Eye (tissue), 1 donor: Measurements from ENCODE around the gene UFSP2.

Experiments used
- DNase-seq: peaks from one replicate; pipeline ENCODE4 v3.0.0-alpha.2; 2015

Gene UFSP2

DNA sequence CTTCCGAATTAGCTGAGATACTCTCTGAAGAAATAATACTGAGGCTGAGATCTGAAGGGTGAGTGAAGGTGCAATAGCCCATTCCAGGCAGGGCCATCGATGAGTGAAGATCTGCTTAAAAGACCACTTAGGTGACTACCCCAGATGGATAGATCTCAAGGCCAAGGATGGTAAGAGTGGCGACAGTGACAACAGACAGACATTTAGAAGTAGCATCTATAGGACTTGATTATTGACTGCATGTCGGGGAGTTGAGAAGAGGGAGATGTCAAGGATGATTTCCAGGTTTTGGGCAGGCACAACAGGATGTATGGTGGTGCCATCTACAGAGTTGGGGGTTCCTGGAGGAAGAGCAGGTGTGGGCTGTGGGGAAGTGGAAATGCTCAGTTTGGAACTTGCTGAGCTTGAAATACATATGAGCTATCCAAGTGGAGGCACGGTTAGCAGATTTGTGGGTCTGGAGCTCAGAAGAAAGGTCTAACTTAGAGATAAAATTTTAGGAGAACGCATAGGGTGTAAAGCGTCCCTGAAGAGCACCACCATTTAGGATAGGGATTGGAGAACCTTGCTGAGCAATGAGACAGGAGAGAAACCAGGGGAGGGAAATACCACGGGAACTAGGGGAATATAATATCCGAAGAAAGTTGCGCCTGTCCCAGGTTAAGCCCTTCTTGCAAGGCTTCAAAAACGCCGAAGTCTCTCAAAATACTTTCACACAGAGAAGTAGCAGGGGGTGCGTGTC lies 688 bp downstream of the UFSP2 start:
- DNase-seq, result no peak

DNA sequence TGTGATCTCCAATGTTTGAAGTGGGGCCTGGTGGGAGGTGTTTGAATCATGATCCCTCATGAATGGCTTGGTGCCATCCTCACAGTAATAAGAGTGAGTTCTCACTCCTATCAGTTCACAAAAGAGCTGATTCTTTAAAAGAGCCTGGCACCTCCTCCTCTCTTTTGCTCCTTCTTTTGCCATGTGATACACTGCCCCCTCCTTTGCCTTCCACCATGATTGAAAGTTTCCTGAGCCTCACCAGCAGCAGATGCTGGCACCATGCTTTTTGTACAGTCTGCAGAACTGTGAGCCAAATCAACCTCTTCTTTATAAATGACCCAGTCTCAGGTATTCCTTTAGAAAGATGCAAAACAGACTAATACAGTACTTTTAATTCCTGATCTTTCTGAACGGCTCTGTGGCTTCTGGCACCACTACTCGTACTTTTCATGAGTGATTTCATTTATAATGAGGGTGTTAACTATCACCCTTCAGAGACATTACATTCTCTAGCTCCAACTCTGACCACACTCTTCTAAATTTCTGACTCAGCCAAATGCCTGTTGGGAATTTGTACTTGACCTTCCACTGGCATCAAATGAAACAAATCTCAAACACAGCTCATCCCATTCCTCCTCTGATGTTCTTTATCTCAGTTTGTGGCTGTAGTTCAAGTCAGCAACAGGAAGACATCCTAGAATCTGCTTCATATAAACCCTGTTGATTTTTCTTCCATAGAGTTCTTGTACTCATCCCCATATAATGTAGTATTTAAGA lies 4.2 kb downstream of the UFSP2 start:
- no peak for DNase-seq

DNA sequence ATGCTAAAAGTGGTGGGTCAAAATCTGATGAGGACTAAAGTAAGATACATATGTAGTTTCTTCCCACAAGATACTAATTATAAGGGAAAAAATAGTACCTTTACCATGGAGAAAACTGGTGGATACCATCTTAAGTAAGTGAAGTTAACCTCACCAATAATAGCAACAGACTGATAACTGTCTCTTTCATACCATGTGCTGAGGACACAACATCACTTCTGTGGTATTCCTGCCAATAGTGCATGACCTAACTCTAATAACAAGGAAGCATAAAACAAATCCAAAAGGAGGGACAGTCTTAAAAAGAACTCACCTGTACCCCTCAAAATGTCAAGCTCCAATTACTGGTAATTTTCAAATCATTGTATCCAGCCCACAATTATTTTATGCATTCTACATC lies 8.8 kb downstream of the UFSP2 start:
- no peak for DNase-seq

DNA sequence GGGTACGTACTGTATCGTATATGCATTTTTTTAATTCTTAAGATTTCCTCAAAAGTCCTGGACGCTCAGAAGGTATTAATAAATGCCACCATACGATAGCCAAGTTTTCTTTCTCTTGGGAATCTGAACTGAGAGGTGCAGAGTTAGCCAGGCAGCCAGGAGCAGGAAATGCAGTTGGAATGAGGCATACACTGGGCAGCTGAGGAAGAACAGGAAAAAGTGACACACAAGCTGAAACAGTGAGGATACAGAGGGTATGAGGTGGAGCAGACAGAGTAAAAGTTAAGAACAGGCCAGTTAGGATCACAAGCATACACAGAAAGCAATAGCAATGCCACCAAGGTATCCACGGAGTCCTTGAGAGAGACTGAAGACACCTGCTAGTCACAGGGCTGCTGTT lies 13.4 kb downstream of the UFSP2 start:
- DNase-seq, result no peak

DNA sequence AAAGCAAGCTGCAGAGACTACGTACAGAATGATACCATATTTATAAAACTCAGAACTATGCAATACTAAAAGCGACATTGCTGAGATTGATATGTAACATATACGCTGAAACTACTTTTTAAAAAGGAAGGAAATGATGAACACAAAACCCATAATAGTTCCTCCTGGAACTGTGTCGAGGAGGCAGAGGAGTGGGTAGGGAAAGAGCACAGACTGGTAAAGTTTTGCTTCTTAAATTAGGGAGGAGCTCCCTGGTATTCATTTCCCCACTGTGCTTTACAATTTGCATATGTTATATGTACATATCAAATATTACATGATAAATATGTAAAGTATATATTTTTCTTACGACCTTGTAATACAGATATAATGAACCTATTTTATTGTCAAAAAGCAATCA lies 13.9 kb downstream of the UFSP2 start:
- no peak for DNase-seq

DNA sequence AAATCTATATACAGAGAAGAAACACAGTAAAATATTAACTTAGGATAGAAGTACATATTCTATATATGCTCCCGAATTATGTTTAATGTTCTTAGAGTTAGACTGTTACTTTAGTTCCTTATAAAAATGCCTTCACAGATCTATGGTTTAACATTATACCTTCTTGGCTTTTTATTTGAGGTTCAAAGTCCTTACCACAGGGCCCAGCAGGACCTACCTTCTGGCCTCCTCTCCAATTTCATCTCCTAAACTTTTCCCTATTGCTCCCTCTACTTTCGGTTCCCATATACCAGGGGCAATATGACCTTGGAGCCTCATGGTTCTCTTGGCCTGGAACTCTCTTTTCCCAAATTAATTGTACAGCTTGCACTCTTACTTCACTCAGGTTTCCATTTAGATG lies 17.3 kb downstream of the UFSP2 start:
- no peak for DNase-seq

DNA sequence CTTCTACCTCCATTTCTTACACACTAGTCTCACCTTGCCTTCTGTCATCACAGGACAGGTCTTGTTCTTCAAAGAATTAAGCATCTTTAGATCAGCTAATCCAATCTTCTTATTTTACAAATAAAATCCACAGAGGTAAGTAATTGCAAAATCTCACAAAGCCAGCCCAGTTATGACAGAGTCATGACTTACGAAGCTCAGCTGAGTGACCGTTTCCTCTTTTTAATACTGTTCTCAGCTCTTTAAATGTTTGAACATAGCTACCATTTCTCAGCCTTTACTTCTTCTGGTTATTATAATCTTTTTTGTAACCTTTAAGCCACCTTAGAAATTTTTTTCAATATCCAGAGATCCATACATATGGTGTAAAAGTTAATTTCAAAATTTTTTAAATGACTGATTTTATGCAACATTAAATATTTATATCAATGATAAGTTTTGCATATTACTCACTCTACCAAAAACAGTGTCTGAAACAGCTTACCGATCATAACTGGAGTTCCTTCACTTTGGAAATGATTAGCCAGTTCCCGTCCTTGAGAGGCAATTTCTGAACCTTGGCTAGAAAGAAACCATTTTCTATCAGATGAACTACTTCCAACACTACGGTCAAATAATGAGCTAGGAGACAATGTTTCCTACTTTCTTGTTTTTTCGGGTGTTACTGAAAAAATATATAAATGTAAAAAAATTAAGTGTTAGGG lies 20.3 kb downstream of the UFSP2 start:
- DNase-seq, result no peak

DNA sequence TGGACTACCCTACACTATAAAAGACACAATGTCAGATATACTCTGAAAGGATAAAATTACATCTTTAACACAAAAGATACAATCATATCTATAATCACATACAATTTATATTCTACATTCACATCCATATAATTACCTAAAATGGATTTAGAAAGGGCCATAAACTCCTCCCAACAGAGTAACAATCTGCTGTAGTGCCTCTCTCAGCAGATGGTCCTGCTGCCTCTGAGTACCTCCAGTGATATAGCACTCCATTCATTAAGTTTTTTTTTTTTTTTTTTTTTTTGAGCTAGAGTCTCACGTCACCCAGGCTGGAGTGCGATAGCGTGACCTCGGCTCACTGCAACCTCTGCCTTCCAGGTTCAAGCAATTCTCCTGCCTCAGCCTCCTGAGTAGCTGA lies 21.7 kb downstream of the UFSP2 start:
- no peak for DNase-seq

DNA sequence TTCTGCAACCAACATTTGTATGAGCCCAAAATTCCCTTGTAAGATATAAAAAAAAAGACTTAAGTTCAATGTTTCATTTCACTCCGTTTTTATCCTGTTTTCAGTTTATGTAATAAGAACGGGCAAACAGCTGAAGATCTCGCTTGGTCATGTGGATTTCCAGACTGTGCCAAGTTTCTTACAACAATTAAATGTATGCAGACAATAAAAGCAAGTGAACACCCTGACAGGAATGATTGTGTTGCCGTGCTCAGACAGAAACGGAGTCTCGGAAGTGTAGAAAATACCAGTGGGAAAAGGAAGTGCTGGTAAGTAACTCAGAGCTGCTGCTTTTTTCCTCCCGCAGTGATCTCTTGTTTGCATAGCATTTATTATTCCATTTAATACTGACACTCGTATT lies 26.3 kb downstream of the UFSP2 start:
- DNase-seq, result no peak

DNA sequence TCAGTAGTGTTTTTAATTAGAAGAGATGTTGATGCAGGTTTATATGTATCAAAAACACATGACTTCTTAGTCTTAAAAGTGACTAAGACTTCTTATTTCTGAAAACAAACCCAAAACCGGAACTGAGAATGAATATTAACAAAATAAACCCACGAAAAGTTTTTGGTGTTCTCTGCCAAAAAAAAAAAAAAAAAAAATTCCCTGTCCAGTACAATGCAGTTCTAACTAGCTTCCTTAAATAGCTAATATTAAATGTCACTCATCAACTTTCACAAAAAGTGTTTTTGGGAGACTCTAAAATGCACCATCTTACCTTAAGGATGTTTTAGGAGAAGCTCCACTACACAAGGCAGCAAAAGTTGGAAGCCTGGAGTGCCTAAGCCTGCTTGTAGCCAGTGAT lies 27.1 kb downstream of the UFSP2 start:
- DNase-seq, result no peak

DNA sequence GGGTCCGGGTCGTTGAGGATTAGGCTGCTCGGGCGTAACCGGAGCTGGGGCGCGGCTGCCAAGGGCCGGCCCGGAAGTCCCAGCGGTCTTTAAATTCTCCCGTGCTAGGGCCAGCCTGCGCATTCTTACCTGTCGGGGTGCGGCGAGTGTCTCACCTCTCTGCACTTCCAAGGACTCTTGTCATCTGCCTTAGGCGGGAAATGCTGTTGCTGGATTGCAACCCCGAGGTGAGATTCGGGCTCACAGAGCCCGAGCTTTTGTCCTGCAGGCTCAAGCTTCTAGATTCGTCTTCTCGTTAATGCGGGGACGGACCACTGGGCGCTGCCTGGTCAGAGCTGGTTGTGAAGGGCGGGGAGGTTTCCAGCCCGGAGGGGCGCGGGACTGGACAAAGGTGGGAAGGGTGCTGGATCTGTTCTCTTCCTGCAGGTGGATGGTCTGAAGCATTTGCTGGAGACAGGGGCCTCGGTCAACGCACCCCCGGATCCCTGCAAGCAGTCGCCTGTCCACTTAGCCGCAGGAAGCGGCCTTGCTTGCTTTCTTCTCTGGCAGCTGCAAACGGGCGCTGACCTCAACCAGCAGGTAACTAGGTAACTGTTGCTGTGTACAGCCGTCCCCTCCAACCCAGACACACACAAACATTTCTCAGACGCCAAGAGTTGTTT lies 28.9 kb downstream of the UFSP2 start, which contains the start of gene ANKRD37:
ANKRD37 (plus strand) TSS at position 118 of the 662 bp plus-strand sequence; CDS start at position 201, 83 bp downstream.
- DNase-seq, result peak; percentile 63

DNA sequence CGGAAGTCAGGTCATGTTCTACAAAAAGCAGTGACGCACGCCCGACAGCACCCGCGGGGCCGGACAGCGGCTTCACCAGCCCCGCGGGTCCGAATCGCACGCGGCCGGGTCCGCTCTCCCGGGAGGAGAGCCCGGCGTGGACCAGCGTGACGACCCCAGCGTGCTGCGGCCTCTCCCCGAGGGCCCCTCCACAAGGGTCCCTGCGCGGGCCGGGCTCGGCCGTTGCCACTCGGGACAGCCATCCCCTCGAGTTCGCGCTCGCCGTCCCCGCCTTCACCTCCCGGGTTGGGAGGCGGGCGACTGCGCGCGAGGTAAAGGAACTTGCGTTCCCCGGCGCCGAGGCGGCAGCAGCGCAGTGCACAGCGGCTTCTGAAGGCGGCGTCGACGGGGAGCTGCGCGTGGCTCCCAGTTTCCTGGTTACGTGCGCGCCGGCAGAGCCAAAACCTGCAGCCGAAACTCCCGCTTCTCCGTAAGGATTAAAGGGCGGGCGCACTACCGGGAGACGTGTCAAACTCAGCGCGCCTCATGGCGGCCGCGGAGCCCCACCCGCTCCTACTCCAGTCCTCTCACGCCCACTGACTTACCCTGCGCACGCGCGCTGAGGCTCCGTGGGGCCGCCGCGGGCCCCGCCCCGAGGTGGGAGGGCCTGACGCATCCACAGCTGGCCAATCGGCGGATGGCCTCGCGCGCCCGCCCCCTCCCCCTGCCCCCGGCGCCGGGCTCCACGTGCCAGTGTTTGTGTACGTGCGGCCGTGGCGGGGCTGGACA lies 29.6 kb downstream of the UFSP2 start:
- peak; percentile 99 for DNase-seq

DNA sequence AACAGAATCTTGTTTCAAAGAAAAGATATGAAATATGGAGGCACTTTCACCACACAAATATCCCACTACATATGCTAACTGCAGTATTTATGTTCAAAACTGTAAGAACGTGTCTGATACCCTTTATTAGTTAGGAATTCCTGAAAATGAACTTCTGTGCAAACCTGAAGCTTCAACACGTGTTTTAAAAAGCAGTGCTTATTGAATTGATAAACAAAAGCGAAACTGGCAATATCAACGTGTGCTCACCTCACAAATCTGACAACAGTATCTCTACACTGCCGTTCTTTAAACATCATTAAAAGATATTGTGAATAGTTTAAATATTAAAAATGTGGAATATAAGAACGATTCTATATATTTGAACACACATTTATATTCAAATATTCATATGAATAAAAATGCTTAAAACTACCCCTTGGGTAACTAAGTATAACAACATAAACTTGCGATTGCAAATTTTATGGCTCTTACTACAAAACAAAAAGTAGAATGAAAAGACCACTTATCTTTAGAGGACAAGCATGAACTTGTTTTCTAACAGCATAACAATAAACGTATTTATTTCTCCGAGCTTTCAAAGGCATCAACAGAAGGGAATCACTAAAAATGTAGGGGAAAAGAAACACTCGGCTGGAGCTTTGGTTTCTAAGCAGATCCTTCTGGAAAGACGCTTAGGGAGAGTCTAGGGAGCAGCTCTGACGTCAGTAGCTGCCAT lies 30.4 kb downstream of the UFSP2 start, which contains the start of gene LRP2BP:
LRP2BP (minus strand) TSS at position 687 of the 718 bp plus-strand sequence. CDS start 17,738 bp downstream, outside the sequence.
- peak; percentile 27 for DNase-seq

DNA sequence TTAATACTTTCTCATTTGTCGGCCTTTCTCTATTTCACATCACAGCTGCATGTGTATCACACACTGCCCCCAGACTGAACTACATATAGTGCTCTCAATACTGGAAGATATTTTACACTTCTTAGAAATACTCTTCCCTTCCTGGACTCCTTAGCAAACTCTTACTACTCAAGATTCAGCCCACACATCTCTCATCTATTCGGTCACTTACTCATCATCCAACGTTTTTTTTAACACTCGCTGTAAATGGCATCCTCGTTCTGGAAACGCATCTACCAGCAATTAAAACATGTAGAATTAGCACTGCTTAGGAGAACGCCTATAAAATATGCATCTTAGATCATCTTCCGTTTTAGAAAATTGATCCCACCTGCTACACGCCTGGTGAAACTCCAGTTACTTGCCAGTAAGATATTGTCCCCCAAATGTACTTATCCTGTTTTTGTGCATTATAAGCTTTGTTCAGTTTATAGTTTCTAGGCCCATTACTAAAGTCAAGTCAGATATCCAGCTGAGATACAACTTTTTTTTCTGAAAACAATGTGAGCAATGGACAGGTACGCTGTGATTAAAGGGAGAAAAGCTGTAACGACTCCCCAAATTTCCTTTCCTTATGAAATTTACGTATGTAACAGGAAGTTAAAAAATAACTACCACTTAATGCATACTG lies 31.1 kb downstream of the UFSP2 start:
- peak; percentile 25 for DNase-seq

DNA sequence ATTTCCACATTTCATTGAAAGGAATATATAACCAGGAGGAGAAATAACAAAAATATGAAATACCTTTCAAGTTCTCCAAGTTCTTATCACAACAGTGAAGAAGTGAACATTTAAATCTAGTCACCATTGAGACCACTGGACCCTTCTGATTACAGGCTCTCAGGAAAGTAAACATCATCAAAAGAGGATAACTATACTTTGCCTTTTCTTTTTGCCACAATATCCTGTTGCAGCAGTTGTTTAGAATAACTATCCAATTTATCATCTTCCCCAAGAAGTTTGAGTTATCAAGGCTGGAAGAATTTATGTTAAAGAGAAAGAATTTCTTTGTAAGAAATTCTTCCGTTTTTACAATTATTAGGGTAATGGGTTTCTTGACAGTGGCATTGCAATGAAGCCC lies 33.6 kb downstream of the UFSP2 start:
- no peak for DNase-seq

DNA sequence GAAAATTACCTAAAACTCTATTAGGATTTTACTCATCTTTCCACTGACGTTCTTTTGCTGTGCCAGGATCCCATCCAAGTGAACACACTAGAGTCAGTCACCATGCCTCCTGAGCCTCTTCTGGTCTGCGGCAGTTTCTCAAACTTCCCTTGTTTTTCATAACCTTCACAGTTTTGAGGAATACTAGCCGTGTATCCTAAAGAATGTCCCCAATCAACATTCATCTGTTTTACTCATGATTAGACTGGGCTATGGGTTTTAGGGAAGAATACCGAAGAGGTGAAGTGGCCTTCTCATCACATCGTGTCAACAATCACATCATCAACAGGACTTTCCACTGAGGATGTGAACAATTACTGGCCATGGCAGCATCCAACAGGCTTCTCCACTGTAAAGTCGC lies 34.8 kb downstream of the UFSP2 start:
- DNase-seq, result no peak

DNA sequence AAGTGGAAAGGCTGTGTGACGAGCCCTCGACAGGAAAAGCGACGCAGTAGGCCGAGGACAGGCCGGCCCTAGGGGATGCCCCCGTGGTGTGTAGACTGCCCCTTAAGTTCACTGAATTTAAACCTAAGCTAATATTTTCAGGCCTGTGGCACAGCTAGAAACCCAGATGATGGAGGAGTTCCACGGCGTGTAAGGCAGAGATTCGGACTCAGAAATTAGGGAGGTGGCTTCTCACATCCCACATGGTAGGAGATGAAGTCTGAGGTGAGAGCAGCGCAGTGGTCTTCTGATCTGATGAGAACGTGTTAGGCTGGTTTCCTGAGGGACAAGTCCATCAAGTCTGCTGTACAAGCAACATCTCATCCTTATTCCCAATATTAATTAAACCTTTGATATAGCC lies 37.8 kb downstream of the UFSP2 start:
- no peak for DNase-seq

DNA sequence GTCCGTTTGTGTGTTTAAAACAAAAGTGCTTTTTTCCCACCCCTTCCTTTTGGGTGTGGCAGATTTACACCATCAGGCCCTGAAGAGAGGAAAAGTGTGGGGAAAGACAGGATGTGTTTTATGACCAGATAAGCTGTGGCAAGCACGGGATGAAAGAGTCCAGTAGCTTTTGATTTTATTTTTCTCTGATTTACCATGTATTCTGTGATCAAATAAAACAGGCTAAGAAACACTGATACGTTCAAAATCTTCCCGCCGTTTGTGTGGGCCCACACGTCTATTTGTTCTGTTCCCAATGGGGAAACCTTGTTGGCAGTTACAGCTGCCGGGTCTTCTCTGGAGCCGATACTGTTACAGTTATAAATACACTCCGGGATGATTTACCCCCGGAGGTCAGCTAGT lies 40.8 kb downstream of the UFSP2 start:
- no peak for DNase-seq

DNA sequence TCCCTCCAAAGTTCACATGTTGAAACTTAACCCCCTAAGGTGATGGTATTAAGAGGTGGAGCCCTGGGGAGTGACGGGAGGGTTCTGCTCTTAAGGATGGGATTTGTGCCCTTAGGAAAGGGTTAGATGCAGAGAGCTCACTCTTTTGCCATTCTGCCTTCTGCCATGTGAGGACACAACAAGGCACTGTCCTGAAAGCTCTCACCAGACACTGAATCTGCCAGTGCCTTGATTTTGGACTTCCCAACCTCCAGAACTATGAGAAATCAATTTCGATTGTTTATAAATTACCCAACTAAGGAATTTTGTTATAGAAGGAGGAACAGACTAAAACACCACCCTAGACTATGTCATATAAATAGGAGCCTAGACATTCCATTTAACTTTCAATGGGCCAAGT lies 41.7 kb downstream of the UFSP2 start:
- DNase-seq, result no peak

DNA sequence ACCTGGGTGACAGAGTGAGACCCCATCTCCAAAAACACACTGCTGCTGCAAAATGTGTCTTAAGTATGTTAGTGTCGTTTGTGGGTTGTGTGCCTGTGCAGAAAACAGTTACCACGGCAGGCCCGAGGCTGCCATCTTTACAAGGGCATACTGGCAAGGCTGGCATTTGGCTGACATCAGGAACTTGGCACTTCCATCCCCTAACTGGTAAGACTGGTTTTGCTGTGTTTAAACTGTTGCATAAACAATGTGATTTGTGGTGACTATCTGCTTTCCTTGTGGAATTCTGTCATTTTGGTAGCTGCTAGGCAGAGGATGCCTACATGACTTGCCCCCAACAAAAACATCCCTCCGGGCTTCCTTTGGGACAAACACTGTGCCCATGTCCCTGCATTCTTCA lies 42.3 kb downstream of the UFSP2 start:
- no peak for DNase-seq

DNA sequence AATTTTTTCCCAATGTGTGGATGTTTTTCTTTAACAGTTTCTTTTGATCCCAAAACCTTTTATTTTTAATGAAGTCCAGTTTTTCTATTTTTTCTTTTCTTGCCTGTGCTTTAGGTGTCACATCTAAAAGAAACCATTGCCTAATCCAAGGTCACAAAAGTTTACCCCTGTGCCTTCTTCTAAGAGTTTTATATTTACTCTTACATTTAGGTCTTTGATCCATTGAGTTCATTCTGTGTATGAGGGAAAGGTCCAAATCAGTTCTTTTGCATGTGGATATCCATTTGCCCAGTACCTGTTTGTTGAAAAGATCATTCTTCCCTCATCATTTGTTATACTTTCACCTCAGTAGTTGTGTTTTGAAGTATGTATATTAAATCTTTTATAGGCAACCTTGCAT lies 43.0 kb downstream of the UFSP2 start:
- no peak for DNase-seq
